ENCODE measurements around the gene FBXL13.

FBXL13 gene

DNA sequence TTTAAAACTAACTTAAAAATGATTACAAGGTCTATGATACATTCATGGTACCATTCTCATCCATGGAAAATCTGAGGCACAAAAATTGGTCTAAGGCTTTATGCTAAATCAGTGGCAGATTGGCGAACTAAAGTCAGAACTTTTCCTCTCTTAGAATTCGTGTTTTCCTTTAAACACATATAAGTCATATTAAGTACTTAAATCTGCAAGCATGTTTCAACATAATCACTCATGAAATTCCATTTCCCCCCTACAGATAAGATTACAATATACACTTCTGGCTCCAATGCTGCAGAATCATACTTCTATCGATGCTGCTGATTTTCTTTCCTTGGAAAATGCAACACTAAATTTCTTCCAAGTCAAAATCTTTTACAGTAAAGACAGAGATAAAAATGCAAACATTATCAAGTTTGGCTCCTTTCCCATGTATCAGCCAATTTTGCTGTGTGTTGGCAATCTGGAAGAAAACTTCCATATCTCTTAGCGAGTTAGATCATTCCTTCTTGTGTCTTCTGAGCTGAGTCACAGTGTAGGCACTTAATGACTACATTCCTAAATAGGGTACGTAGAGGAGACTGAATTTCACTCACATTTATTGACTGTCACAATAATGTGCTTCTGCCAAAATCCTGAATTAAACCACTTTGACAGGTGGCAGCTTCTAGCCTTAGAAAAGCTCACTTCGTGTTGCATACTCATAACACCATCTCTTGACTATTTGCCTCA is 238.2 kb downstream of the FBXL13 start:
- DNase-seq (ENCODE audit: insufficient read length, low spot score), result no peak
- TF ChIP-seq, protein P1, sequence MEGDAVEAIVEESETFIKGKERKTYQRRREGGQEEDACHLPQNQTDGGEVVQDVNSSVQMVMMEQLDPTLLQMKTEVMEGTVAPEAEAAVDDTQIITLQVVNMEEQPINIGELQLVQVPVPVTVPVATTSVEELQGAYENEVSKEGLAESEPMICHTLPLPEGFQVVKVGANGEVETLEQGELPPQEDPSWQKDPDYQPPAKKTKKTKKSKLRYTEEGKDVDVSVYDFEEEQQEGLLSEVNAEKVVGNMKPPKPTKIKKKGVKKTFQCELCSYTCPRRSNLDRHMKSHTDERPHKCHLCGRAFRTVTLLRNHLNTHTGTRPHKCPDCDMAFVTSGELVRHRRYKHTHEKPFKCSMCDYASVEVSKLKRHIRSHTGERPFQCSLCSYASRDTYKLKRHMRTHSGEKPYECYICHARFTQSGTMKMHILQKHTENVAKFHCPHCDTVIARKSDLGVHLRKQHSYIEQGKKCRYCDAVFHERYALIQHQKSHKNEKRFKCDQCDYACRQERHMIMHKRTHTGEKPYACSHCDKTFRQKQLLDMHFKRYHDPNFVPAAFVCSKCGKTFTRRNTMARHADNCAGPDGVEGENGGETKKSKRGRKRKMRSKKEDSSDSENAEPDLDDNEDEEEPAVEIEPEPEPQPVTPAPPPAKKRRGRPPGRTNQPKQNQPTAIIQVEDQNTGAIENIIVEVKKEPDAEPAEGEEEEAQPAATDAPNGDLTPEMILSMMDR (IDR thresholded peaks at IDR 0.05; ENCODE audit: insufficient read depth, missing control alignments), result no peak
- no peak for FAIRE-seq

DNA sequence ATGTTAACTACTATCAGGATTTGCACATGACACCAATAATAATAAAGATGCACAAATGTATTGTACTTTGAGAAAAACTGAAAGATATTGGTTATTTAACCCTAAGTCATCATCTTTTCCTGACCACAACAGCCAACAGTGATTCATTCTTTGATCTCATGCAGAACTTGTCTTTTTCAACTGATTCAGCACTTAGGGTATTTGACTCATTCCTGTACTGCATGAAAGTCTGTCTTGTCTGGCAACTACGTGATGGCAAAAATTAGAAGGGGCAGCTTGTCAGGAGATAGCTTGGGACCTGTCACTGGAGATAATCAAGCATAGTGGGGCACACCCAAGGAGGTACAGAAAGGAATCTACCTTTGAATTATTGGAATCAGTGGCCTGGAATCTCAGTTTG is 239.6 kb downstream of the FBXL13 start:
- no peak for FAIRE-seq
- TF ChIP-seq, protein P1 (IDR thresholded peaks at IDR 0.05; ENCODE audit: insufficient read depth, missing control alignments), result no peak
- no peak for DNase-seq (ENCODE audit: insufficient read length, low spot score)

DNA sequence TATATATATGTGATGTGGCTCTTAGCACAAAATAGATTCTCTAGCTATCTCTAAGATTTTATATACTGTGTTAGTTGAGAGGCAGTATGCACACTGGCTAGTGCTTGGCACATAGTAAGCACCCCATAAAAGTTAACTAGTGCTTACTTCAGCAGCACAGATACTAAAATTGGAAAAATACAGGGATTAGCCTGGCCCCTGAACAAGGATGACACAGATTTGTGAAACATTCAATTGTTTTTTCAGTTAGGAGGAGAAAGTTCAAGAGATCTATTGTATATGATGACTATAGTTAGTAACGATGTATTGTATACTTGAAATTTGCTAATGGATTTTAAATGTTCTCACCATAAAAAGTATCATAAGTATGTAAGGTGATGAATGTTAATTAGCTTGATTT is 240.1 kb downstream of the FBXL13 start:
- no peak for FAIRE-seq
- TF ChIP-seq, protein P1 (IDR thresholded peaks at IDR 0.05; ENCODE audit: insufficient read depth, missing control alignments), result no peak

DNA sequence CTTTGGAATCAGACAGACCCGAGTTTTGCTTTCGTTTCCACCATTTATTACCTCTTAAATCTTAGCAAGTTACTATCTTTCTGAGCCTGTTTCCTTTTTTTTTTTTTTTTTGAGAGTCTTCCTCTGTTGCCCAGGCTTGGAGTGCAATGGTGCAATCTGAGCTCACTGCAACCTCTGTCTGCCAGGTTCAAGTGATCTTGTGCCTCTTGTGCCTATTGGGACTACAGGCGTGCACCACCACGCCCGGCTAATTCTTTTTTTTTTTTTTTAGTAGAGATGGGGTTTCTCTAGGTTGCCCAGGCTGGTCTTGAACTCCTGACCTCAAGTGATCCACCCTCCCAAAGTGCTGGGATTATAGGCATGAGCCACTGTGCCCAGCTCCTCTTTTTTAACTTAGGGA is 241.3 kb downstream of the FBXL13 start:
- no peak for DNase-seq (ENCODE audit: insufficient read length, low spot score)
- TF ChIP-seq, protein P1 (IDR thresholded peaks at IDR 0.05; ENCODE audit: insufficient read depth, missing control alignments), result no peak
- no peak for FAIRE-seq

More for the DNA sequence above, 240.1 kb downstream of the FBXL13 start:
- DNase-seq (ENCODE audit: insufficient read length, low spot score), result no peak

DNA sequence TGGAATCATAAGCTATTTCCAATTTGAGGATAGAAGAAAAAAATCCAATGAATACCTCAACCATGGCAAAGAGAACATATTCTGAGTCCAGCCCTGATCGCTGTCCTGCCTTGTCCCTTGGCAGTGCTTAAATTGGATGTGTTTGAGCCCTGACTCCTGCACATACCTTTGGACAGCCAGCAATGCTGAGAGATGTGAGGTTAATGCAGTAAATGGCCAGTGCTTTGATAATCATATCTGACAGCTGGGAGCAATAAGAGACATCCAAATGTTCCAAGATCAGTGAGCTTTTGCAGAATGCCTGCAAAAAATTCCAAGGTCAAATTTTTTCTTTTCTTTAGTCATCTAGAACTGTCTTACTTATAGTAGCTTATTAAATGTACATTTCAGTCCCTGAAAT is 241.9 kb downstream of the FBXL13 start:
- no peak for DNase-seq (ENCODE audit: insufficient read length, low spot score)
- TF ChIP-seq, protein P1 (IDR thresholded peaks at IDR 0.05; ENCODE audit: insufficient read depth, missing control alignments), result no peak
- no peak for FAIRE-seq

DNA sequence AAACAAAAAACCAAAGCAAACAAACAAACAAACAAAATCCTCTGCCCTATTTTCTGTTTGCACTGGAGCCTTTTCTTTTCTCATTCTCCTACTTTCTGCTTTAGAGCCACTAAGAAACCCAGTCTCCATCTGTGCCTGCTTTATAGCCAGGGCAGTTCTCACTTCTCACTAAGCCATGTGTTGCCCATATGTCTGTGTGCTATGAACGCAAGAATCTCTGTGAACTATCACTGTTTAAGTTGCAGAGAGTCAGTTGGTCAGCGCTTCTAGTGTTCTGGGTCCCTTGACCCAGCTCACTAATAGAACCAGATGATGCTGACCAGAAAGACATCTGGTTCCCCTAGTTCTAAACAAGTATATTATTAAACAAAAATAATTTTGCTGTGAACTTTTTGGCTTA is 244.4 kb downstream of the FBXL13 start:
- no peak for FAIRE-seq
- DNase-seq (ENCODE audit: insufficient read length, low spot score), result no peak
- TF ChIP-seq, protein P1 (IDR thresholded peaks at IDR 0.05; ENCODE audit: insufficient read depth, missing control alignments), result no peak

DNA sequence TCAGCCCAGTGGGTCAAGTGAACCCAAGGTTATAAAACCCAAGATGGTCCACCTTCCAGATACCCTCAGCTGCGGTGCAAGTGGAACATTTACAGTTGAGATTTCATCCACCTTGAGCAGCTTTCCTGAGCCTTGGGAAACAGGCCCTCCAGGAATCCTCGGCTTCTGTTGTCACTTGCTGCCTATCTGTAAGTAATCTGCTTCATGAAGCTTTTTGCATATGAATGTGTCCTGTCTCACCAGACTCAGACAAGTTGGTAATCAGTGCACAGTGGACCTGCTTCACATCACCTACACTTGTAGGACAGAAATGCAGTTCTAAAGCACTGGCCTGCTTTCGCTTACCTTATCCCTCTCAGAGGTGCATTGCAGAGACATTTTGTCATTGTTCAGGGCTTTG is 245.5 kb downstream of the FBXL13 start:
- FAIRE-seq (no peak), DNase-seq (ENCODE audit: insufficient read length, low spot score) (no peak)
- TF ChIP-seq, protein P1 (IDR thresholded peaks at IDR 0.05; ENCODE audit: insufficient read depth, missing control alignments), result no peak
